GM12892 (cell line): Measurements from ENCODE around the gene IFIT3.
"Not testable (repeated sequence)": the region's sequence is repeated elsewhere in the genome, so short reads cannot be mapped to it uniquely, and the experiment has no call there.

ENCODE experiments used
- POLR2A ChIP-seq: IDR thresholded peaks from 2 replicates; pipeline ENCODE4 v1.6.1; 2011; ENCODE audit warnings: low read depth, low read length, control low read depth
- POLR2AphosphoS5 ChIP-seq: IDR thresholded peaks from 2 replicates; pipeline ENCODE4 v1.6.1; 2011; ENCODE audit warnings: low read depth, low read length, control low read depth
- TAF1 ChIP-seq: IDR thresholded peaks from 2 replicates; pipeline ENCODE4 v1.6.1; 2011; ENCODE audit warnings: low read depth, mild to moderate bottlenecking, control low read depth, low read length, borderline replicate concordance

- not testable (repeated sequence) for TF ChIP-seq POLR2A, TAF1, POLR2AphosphoS5
Measured at GRCh38 chr10:89284711-89285110, 43.1 kb upstream of the IFIT3 start.
